Glutamatergic neuron (in vitro differentiated cells): ENCODE measurements around the gene CDH23. TPM values are rescaled to one million over a fixed set of nuclear protein-coding genes. Genes with fewer than 3 reads are reported as not detected.

Experiments used
- DNase-seq: peaks from one replicate; pipeline ENCODE4 v3.0.0; 2022
- H3K27ac Mint-ChIP-seq: one replicate; pipeline ENCODE4 v1.8.0; 2020; ENCODE audit warnings: mild to moderate bottlenecking, mixed read lengths, inconsistent platforms; ENCODE audit not compliant: unreplicated experiment
- H3K27me3 Mint-ChIP-seq: one replicate; pipeline ENCODE4 v1.8.0; 2020; ENCODE audit warnings: mild to moderate bottlenecking, moderate library complexity, mixed read lengths, inconsistent platforms; ENCODE audit not compliant: unreplicated experiment
- H3K36me3 Mint-ChIP-seq: one replicate; pipeline ENCODE4 v1.8.0; 2020; ENCODE audit warnings: mild to moderate bottlenecking, mixed read lengths, inconsistent platforms; ENCODE audit not compliant: unreplicated experiment
- H3K4me1 Mint-ChIP-seq: one replicate; pipeline ENCODE4 v1.8.0; 2020; ENCODE audit warnings: mild to moderate bottlenecking, low read depth, mixed read lengths, inconsistent platforms; ENCODE audit not compliant: unreplicated experiment
- H3K4me3 Mint-ChIP-seq: one replicate; pipeline ENCODE4 v1.8.0; 2020; ENCODE audit warnings: mild to moderate bottlenecking, mixed read lengths, inconsistent platforms; ENCODE audit not compliant: unreplicated experiment
- H3K9me3 Mint-ChIP-seq: one replicate; pipeline ENCODE4 v1.8.0; 2020; ENCODE audit warnings: mild to moderate bottlenecking, moderate library complexity, mixed read lengths, inconsistent platforms; ENCODE audit not compliant: unreplicated experiment
- CTCF ChIP-seq: fragments of 200-600 bp; sonication (generic); IDR thresholded peaks from one replicate; pipeline ENCODE4 v1.5.0; 2021; ENCODE audit not compliant: partially characterized antibody, unreplicated experiment
- total RNA-seq: library from RNA; stranded (reverse); fragmentation: NEBNext Ultra II Directional; extraction: Animal tissue kit (Norgen Biotek cat#: 25700); gene quantifications from one replicate; pipeline ENCODE4 v1.2.1, GENCODE V29; 2021; ENCODE audit not compliant: unreplicated experiment

CDH23 gene
- total RNA-seq, 1 donor from 2014 or later, result 2.0 TPM

- TF ChIP-seq CTCF, result peak; percentile 95
- H3K4me1 Mint-ChIP-seq, result peaks cover 2% of the 10 kb centered on the region
- DNase-seq, result peak; percentile 89
- no peak overlapping the region for H3K4me3 Mint-ChIP-seq
- no peaks in the 10 kb centered on the region for H3K9me3 Mint-ChIP-seq
- H3K36me3 Mint-ChIP-seq, result no peaks in the 10 kb centered on the region
- H3K27ac Mint-ChIP-seq, result no peak overlapping the region
- H3K27me3 Mint-ChIP-seq, result no peaks in the 10 kb centered on the region
Observed at GRCh38 chr10:71383972-71384687, 12.6 kb upstream of the CDH23 start.

DNA sequence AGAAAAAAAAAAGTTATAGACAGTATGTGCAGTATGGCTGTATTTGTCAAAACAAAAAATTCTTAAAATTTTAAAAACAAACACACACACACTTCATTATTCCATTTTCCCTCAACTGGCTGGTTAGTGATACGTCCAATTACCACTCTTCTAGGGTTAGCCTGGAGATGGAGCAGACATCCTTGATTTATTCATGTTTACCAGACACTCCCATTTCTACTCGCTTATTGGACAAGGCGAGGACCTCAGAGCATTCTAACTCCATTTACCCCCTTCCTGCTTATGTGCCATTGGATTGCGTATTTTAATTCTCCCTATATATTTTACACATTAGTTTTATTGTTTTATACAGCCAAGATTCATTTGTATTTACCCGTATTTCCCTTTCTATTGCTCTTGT is 8.5 kb upstream of the CDH23 start:
- H3K9me3 Mint-ChIP-seq, result peaks cover 2% of the 10 kb centered on the region
- H3K36me3 Mint-ChIP-seq, result no peaks in the 10 kb centered on the region
- H3K4me1 Mint-ChIP-seq, result peaks cover 5% of the 10 kb centered on the region
- H3K4me3 Mint-ChIP-seq, result no peak overlapping the region
- no peak for DNase-seq
- H3K27me3 Mint-ChIP-seq, result peaks cover 3% of the 10 kb centered on the region
- no peak for TF ChIP-seq CTCF
- no peak overlapping the region for H3K27ac Mint-ChIP-seq

- no peak overlapping the region for H3K4me3 Mint-ChIP-seq
- H3K9me3 Mint-ChIP-seq, result peaks cover 2% of the 10 kb centered on the region
- no peak for DNase-seq
- H3K4me1 Mint-ChIP-seq, result peaks cover 7% of the 10 kb centered on the region
- peaks cover 3% of the 10 kb centered on the region for H3K27me3 Mint-ChIP-seq
- no peak for TF ChIP-seq CTCF
- H3K27ac Mint-ChIP-seq, result no peak overlapping the region
- H3K36me3 Mint-ChIP-seq, result no peaks in the 10 kb centered on the region
Observed at GRCh38 chr10:71388583-71389310, 8.0 kb upstream of the CDH23 start.

- no peak for TF ChIP-seq CTCF
- no peak for DNase-seq
- H3K9me3 Mint-ChIP-seq, result peaks cover 4% of the 10 kb centered on the region
Observed at GRCh38 chr10:71389768-71390460, 6.8 kb upstream of the CDH23 start.

More at GRCh38 chr10:71389768-71390460, 6.8 kb upstream of the CDH23 start:
- no peaks in the 10 kb centered on the region for H3K36me3 Mint-ChIP-seq
- no peak overlapping the region for H3K27ac Mint-ChIP-seq
- peaks cover 13% of the 10 kb centered on the region for H3K4me1 Mint-ChIP-seq
- H3K27me3 Mint-ChIP-seq, result peaks cover 5% of the 10 kb centered on the region
- no peak overlapping the region for H3K4me3 Mint-ChIP-seq
